PC-9 (cell line): ENCODE results near the gene CALN1. TPM values are rescaled to one million over a fixed set of nuclear protein-coding genes. Genes with fewer than 3 reads are reported as not detected.

Experiments used
- BruUV-seq: library from RNA; stranded (reverse); fragments of 400-500 nt; replicated peaks from 2 replicates; lab custom pipeline; 2021; lab: Mats Ljungman, UMichigan
- CTCF ChIA-PET: fragments of 300-600 bp; sonication (Branson Sonifier 250); formaldehyde crosslinking; loops from one replicate; lab custom pipeline; 2022; ENCODE audit warnings: antibody characterized with exemption; lab: Charles Lee
- POLR2A ChIA-PET: fragments of 300-600 bp; sonication (Branson Sonifier 250); formaldehyde crosslinking; loops from one replicate; lab custom pipeline; 2022; ENCODE audit warnings: antibody characterized with exemption; ENCODE audit not compliant: unreplicated experiment; lab: Charles Lee
- DNase-seq, 2 experiments: peaks; one replicate each; pipeline versions ENCODE4 v3.0.0 to v3.0.0-alpha.2; 2015 to 2022; ENCODE audit warnings: mixed read lengths in 1 of 2
- H2AFZ ChIP-seq: fragments of 200-600 bp; sonication (generic); 2 replicates; pipeline ENCODE4 v1.8.1; 2017; ENCODE audit warnings: antibody characterized with exemption
- H3F3A ChIP-seq: fragments of 200-600 bp; sonication (generic); 2 replicates; pipeline ENCODE4 v1.8.1; 2017; ENCODE audit warnings: antibody characterized with exemption, mild to moderate bottlenecking, low read depth; ENCODE audit not compliant: insufficient read depth
- H3K27ac ChIP-seq: fragments of 200-600 bp; sonication (generic); 2 replicates; pipeline ENCODE4 v1.6.1; 2016; ENCODE audit warnings: mixed run types
- H3K27me3 ChIP-seq: fragments of 200-600 bp; sonication (generic); 2 replicates; pipeline ENCODE4 v1.6.1; 2016; ENCODE audit warnings: low read depth, mixed run types; ENCODE audit not compliant: insufficient read depth
- H3K36me3 ChIP-seq: fragments of 200-600 bp; sonication (generic); 2 replicates; pipeline ENCODE4 v1.6.1; 2016; ENCODE audit warnings: low read depth, mixed run types
- H3K4me1 ChIP-seq: fragments of 200-600 bp; sonication (generic); replicated peaks from 2 replicates; pipeline ENCODE4 v1.6.1; 2016; ENCODE audit warnings: mixed run types; ENCODE audit not compliant: insufficient read depth
- H3K4me2 ChIP-seq: fragments of 200-600 bp; sonication (generic); 2 replicates; pipeline ENCODE4 v1.6.1; 2017; ENCODE audit warnings: mixed run types
- H3K4me3 ChIP-seq: fragments of 200-600 bp; sonication (generic); 2 replicates; pipeline ENCODE4 v1.6.1; 2016; ENCODE audit warnings: mixed run types
- H3K79me2 ChIP-seq: fragments of 200-600 bp; sonication (generic); 2 replicates; pipeline ENCODE4 v1.6.1; 2017; ENCODE audit warnings: low read depth, mixed run types
- H3K9me2 ChIP-seq: fragments of 200-600 bp; sonication (generic); 2 replicates; pipeline ENCODE4 v1.8.1; 2017; ENCODE audit warnings: mild to moderate bottlenecking; ENCODE audit not compliant: insufficient read depth
- H3K9me3 ChIP-seq: fragments of 200-600 bp; sonication (generic); 2 replicates; pipeline ENCODE4 v1.8.1; 2016; ENCODE audit warnings: low read depth; ENCODE audit not compliant: insufficient read depth
- H4K20me1 ChIP-seq: fragments of 200-600 bp; sonication (generic); 2 replicates; pipeline ENCODE4 v1.8.1; 2017; ENCODE audit not compliant: insufficient read depth
- CTCF ChIP-seq: fragments of 200-600 bp; sonication (generic); conservative IDR thresholded peaks from 2 replicates; pipeline ENCODE4 v1.6.1; 2017; ENCODE audit warnings: mixed run types, antibody characterized with exemption, mild to moderate bottlenecking, moderate library complexity
- EZH2 ChIP-seq: fragments of 200-600 bp; sonication (generic); IDR thresholded peaks from 2 replicates; pipeline ENCODE4 v1.8.0; 2017; ENCODE audit warnings: antibody characterized with exemption, low read depth
- intact Hi-C: fragments of 100-400 bp; cut with micrococcal nuclease; formaldehyde crosslinking; loops from one replicate; pipeline ENCODE4 v1.10.0; 2022; ENCODE audit not compliant: unreplicated experiment
- total RNA-seq: library from RNA; stranded (reverse); gene quantifications from 2 replicates; pipeline ENCODE4 v1.2.3, GENCODE V29; 2021

The CALN1 gene
- total RNA-seq, 1 experiment from 2014 or later: not detected

DNA sequence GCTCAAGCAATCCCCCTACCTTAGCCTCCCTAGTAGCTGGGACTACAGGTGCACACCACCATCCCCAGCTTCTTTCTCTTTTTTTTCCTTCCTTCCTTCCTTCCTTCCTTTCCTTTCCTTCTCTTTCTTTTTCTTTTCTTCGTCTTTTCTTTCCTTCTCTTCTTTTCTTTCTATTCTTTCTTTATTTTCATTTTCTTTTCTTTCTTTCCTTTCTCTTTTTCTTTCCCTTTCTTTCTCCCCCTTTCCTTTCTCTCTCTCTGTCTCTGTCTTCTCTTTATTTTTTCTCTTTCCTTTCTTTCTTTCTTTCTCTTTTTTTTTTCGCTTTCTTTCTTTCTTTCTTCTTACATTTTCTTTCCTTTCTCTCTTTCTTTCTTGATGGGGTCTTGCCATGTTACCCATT lies 658.9 kb downstream of the CALN1 start:
- no TSS peak for BruUV-seq
- H3F3A ChIP-seq: no peaks in the 10 kb centered on the region
- H3K4me2 ChIP-seq: no peak overlapping the region
- H4K20me1 ChIP-seq: no peaks in the 10 kb centered on the region
- H3K27ac ChIP-seq: no peak overlapping the region
- no peaks in the 10 kb centered on the region for H3K79me2 ChIP-seq
- H3K4me3 ChIP-seq: no peak overlapping the region
- H3K36me3 ChIP-seq: no peaks in the 10 kb centered on the region
- CTCF ChIA-PET: no interaction called here
- no peaks in the 10 kb centered on the region for H3K9me2 ChIP-seq
- POLR2A ChIA-PET: no interaction called here
- no peak for DNase-seq
- intact Hi-C loops: loop anchor here (10.0 kb wide), 1 partner anchor 1032 kb away; no protein-coding TSS in a partner anchor
- TF ChIP-seq EZH2 (no peak), CTCF (no peak)
- H3K9me3 ChIP-seq: no peaks in the 10 kb centered on the region; the same call in 1 of the 2 replicates
- no peaks in the 10 kb centered on the region for H3K4me1 ChIP-seq
- H2AFZ ChIP-seq: no peak overlapping the region
- H3K27me3 ChIP-seq: peaks cover 24% of the 10 kb centered on the region; the same call in 1 of the 2 replicates

- H2AFZ ChIP-seq: no peak overlapping the region
- no peak overlapping the region for H3K27ac ChIP-seq
- DNase-seq: peak in 1 of 2 experiments; percentile 64
- CTCF ChIA-PET: interaction anchor here (0.6 kb wide), 1 partner anchor 143 kb away, joined by 4 read pairs; no protein-coding TSS in a partner anchor
- peaks cover 24% of the 10 kb centered on the region; the same call in 1 of the 2 replicates for H3K27me3 ChIP-seq
- H3K9me3 ChIP-seq: no peaks in the 10 kb centered on the region; the same call in 1 of the 2 replicates
- no peak overlapping the region for H3K4me3 ChIP-seq
- H3K36me3 ChIP-seq: no peaks in the 10 kb centered on the region
- no peaks in the 10 kb centered on the region for H4K20me1 ChIP-seq
- no peaks in the 10 kb centered on the region for H3K79me2 ChIP-seq
- no peak overlapping the region for H3K4me2 ChIP-seq
- intact Hi-C loops: loop anchor here (10.0 kb wide), 1 partner anchor 1032 kb away; no protein-coding TSS in a partner anchor
- TF ChIP-seq EZH2 (no peak), CTCF (peak; percentile 65)
- H3K9me2 ChIP-seq: no peaks in the 10 kb centered on the region
- H3K4me1 ChIP-seq: no peaks in the 10 kb centered on the region
- BruUV-seq: no TSS peak
- H3F3A ChIP-seq: no peaks in the 10 kb centered on the region
- POLR2A ChIA-PET: no interaction called here
These were observed 659.8 kb downstream of the CALN1 start for GRCh38 chr7:71752171-71752935.

- Histone ChIP-seq H3K4me1 (no peaks in the 10 kb centered on the region), H3K4me3 (no peak overlapping the region), H3K27me3 (peaks cover 24% of the 10 kb centered on the region; the same call in 1 of the 2 replicates), H3K36me3 (no peaks in the 10 kb centered on the region), H3F3A (no peaks in the 10 kb centered on the region), H2AFZ (no peak overlapping the region), H3K79me2 (no peaks in the 10 kb centered on the region), H3K9me2 (no peaks in the 10 kb centered on the region), H3K4me2 (no peak overlapping the region), H4K20me1 (no peaks in the 10 kb centered on the region), H3K27ac (no peak overlapping the region), H3K9me3 (no peaks in the 10 kb centered on the region; the same call in 1 of the 2 replicates)
- ChIA-PET POLR2A (no interaction called here), CTCF (no interaction called here)
- DNase-seq: no peak
- intact Hi-C loops: loop anchor here (10.0 kb wide), 1 partner anchor 1035 kb away; no protein-coding TSS in a partner anchor
- no TSS peak for BruUV-seq
- no peak for TF ChIP-seq CTCF
- no peak for TF ChIP-seq EZH2
These were observed 661.8 kb downstream of the CALN1 start for GRCh38 chr7:71750290-71750689.
